Neural progenitor cell (in vitro differentiated cells): ENCODE data around the gene TRNT1. TPM values are rescaled to one million over a fixed set of nuclear protein-coding genes. Genes with fewer than 3 reads are reported as not detected.

Experiments used
- DNase-seq: peaks from one replicate; pipeline ENCODE4 v3.0.0-alpha.2; 2016; ENCODE audit warnings: low spot score
- H2AFZ ChIP-seq: fragments of 200-600 bp; sonication (generic); replicated peaks from 2 replicates; pipeline ENCODE4 v1.6.1; 2016; ENCODE audit warnings: antibody characterized with exemption
- H3F3A ChIP-seq: fragments of 200-600 bp; sonication (generic); 2 replicates; pipeline ENCODE4 v1.6.1; 2016; ENCODE audit warnings: antibody characterized with exemption, low read depth
- H3K27ac ChIP-seq: fragments of 200-600 bp; sonication (generic); 2 replicates; pipeline ENCODE4 v1.5.1; 2016; ENCODE audit warnings: mild to moderate bottlenecking
- H3K27me3 ChIP-seq: fragments of 200-600 bp; sonication (generic); 2 replicates; pipeline ENCODE4 v1.6.1; 2016; ENCODE audit warnings: mild to moderate bottlenecking, moderate library complexity
- H3K36me3 ChIP-seq: fragments of 200-600 bp; sonication (generic); 2 replicates; pipeline ENCODE4 v1.5.1; 2016
- H3K4me1 ChIP-seq: fragments of 200-600 bp; sonication (generic); 2 replicates; pipeline ENCODE4 v1.6.1; 2016; ENCODE audit warnings: mixed run types
- H3K4me2 ChIP-seq: fragments of 200-600 bp; sonication (generic); 2 replicates; pipeline ENCODE4 v1.6.1; 2016
- H3K4me3 ChIP-seq: fragments of 200-600 bp; sonication (generic); 2 replicates; pipeline ENCODE4 v1.5.1; 2016
- H3K79me2 ChIP-seq: fragments of 200-600 bp; sonication (generic); 2 replicates; pipeline ENCODE4 v1.6.1; 2016; ENCODE audit warnings: low read depth
- H3K9ac ChIP-seq: fragments of 200-600 bp; sonication (generic); 2 replicates; pipeline ENCODE4 v1.6.1; 2016
- H3K9me3 ChIP-seq: fragments of 200-600 bp; sonication (generic); 2 replicates; pipeline ENCODE4 v1.5.1; 2016; ENCODE audit warnings: low read depth
- H4K20me1 ChIP-seq: fragments of 200-600 bp; sonication (generic); 2 replicates; pipeline ENCODE4 v1.6.1; 2016; ENCODE audit warnings: low read depth
- H3K27ac Mint-ChIP-seq: 3 replicates; pipeline ENCODE4 v1.8.0; 2021; ENCODE audit warnings: mixed read lengths
- H3K27me3 Mint-ChIP-seq: 2 replicates; pipeline ENCODE4 v1.8.0; 2022; ENCODE audit warnings: low read depth, mild to moderate bottlenecking, inconsistent platforms, moderate library complexity, mixed read lengths; ENCODE audit not compliant: insufficient read depth
- H3K36me3 Mint-ChIP-seq: 3 replicates; pipeline ENCODE4 v1.8.0; 2021; ENCODE audit warnings: mixed read lengths
- H3K4me1 Mint-ChIP-seq: 3 replicates; pipeline ENCODE4 v1.8.0; 2021; ENCODE audit warnings: mixed read lengths
- H3K4me3 Mint-ChIP-seq: 3 replicates; pipeline ENCODE4 v1.8.0; 2021; ENCODE audit warnings: mild to moderate bottlenecking, moderate library complexity, mixed read lengths
- H3K9me3 Mint-ChIP-seq: 3 replicates; pipeline ENCODE4 v1.8.0; 2020; ENCODE audit warnings: mixed read lengths
- EZH2 ChIP-seq: fragments of 200-600 bp; sonication (generic); IDR thresholded peaks from 2 replicates; pipeline ENCODE4 v1.6.1; 2017; ENCODE audit warnings: antibody characterized with exemption, mild to moderate bottlenecking, moderate library complexity
- EZH2phosphoT487 ChIP-seq: fragments of 200-600 bp; sonication (generic); IDR thresholded peaks from 2 replicates; pipeline ENCODE4 v1.6.1; 2017; ENCODE audit warnings: antibody characterized with exemption
- total RNA-seq: library from RNA; depleted of rRNA; stranded (reverse); fragments of >200 nt; gene quantifications from 2 replicates; pipeline ENCODE4 v1.2.3, GENCODE V29; 2015; ENCODE audit warnings: low replicate concordance
- TF ChIP-seq, protein P1 (sequence below): fragments of 200-600 bp; sonication (generic); IDR thresholded peaks from 2 replicates; pipeline ENCODE4 v1.5.1; 2017; ENCODE audit warnings: antibody characterized with exemption, mild to moderate bottlenecking

Gene TRNT1
- total RNA-seq, 1 donor from 2014 or later: 38.8 TPM

DNA sequence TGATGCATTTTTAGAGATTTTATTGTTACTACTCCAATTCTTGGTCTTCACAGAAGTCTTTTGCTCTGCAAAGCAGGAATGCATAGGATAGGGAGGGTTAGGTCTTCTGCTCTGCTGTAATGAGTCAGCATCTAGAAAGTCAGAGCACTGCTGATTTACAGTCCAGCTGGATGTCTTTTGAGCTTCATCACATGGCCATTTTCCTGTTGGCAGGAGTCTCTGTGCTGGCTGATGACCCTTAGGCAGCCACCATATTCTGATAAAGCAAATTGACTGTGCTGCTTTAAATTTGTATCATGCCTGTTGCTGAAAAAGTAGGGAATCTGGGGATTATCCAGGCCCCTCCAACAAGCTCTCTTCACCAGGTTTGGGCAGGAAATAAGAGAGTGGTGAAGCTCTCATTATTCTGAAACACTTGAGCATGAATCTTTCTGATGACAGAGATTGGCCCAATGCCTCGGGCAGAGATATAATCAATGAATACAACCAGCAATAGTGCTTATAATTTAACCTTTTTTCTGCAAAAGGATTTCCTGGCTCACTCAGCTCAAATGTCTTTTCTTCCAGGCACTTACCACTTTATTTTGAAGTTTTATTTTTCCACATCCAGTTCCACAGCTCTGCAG is 62.5 kb downstream of the TRNT1 start:
- H2AFZ ChIP-seq: peak overlapping the region; percentile 7
- no peak for DNase-seq
- no peaks in the 10 kb centered on the region for H4K20me1 ChIP-seq
- Mint-ChIP-seq H3K4me3 (no peak overlapping the region), H3K27ac (no peak overlapping the region), H3K36me3 (no peaks in the 10 kb centered on the region), H3K27me3 (no peaks in the 10 kb centered on the region), H3K9me3 (peaks cover 18% of the 10 kb centered on the region), H3K4me1 (no peaks in the 10 kb centered on the region)
- peaks cover 36% of the 10 kb centered on the region for H3K27me3 ChIP-seq
- TF ChIP-seq, protein P1, sequence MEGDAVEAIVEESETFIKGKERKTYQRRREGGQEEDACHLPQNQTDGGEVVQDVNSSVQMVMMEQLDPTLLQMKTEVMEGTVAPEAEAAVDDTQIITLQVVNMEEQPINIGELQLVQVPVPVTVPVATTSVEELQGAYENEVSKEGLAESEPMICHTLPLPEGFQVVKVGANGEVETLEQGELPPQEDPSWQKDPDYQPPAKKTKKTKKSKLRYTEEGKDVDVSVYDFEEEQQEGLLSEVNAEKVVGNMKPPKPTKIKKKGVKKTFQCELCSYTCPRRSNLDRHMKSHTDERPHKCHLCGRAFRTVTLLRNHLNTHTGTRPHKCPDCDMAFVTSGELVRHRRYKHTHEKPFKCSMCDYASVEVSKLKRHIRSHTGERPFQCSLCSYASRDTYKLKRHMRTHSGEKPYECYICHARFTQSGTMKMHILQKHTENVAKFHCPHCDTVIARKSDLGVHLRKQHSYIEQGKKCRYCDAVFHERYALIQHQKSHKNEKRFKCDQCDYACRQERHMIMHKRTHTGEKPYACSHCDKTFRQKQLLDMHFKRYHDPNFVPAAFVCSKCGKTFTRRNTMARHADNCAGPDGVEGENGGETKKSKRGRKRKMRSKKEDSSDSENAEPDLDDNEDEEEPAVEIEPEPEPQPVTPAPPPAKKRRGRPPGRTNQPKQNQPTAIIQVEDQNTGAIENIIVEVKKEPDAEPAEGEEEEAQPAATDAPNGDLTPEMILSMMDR: no peak
- no peak for TF ChIP-seq EZH2
- TF ChIP-seq EZH2phosphoT487: no peak
- H3K9ac ChIP-seq: no peak overlapping the region
- H3K36me3 ChIP-seq: no peaks in the 10 kb centered on the region
- H3K9me3 ChIP-seq: no peaks in the 10 kb centered on the region
- H3K27ac ChIP-seq: no peak overlapping the region
- no peaks in the 10 kb centered on the region for H3F3A ChIP-seq
- no peak overlapping the region for H3K4me3 ChIP-seq
- no peaks in the 10 kb centered on the region for H3K4me1 ChIP-seq
- H3K79me2 ChIP-seq: no peaks in the 10 kb centered on the region
- H3K4me2 ChIP-seq: no peak overlapping the region

DNA sequence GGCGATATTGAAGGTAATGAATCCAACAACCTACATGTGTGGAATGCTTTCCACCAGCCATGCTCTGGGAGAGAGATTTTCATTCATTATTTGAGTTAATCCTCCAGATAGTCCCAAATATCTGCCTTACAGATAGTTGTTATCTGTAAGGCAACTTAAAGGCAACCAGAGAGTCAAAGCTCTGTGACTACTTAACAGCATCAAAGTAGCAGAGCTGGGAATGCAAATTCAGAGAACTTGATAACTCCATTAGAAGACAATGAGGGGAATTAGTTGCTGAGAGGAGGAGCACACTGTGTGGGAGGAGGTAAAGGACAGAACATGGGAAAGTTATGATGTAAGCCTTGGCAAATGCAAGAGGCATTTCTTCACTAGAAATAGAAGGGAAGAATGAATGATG is 63.2 kb downstream of the TRNT1 start:
- Mint-ChIP-seq H3K4me1 (no peaks in the 10 kb centered on the region), H3K4me3 (no peak overlapping the region), H3K9me3 (peaks cover 15% of the 10 kb centered on the region), H3K27me3 (no peaks in the 10 kb centered on the region), H3K36me3 (no peaks in the 10 kb centered on the region), H3K27ac (no peak overlapping the region)
- no peak for DNase-seq
- TF ChIP-seq EZH2phosphoT487 (no peak), EZH2 (no peak)
- TF ChIP-seq, protein P1: no peak
- Histone ChIP-seq H3K27ac (no peak overlapping the region), H3K79me2 (no peaks in the 10 kb centered on the region), H3K4me3 (no peak overlapping the region), H4K20me1 (no peaks in the 10 kb centered on the region), H3F3A (no peaks in the 10 kb centered on the region), H3K36me3 (no peaks in the 10 kb centered on the region), H3K4me2 (no peak overlapping the region), H3K4me1 (no peaks in the 10 kb centered on the region), H3K27me3 (peaks cover 29% of the 10 kb centered on the region), H3K9ac (no peak overlapping the region), H2AFZ (no peak overlapping the region), H3K9me3 (no peaks in the 10 kb centered on the region)

DNA sequence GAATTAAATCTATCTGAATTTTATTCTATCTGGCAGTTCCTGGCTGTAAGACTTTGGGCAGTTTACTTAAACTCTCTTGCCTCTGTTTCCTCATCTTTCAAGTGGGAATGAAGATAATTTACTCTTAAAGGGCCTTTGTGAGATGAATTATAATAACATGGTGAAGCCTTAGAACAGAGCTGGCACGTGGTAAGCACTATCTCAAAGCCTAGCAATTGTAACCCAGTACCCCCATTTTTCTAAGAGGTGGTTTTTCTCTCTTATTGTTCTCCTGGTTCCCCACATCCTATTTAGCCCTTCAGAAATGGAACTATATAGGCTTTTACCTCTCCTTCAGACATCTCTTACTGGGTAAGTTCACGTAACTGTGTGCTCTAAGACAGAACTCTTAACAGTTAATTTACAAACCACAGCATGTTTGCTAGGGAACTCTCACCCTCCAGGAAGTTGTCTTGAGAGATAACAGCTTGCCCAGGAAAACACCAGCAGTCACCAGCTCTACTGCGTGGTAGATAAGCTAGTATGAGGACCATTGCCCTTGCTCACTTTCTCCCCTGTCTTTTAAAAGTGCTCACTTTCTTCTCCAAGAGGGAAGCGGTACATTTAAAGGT is 65.0 kb downstream of the TRNT1 start:
- Histone ChIP-seq H3K4me3 (no peak overlapping the region), H3K9ac (no peak overlapping the region), H3K4me2 (no peak overlapping the region), H3F3A (no peaks in the 10 kb centered on the region), H4K20me1 (no peaks in the 10 kb centered on the region), H3K79me2 (no peaks in the 10 kb centered on the region), H3K4me1 (no peaks in the 10 kb centered on the region), H3K36me3 (no peaks in the 10 kb centered on the region), H3K27ac (no peak overlapping the region), H3K9me3 (no peaks in the 10 kb centered on the region), H2AFZ (no peak overlapping the region), H3K27me3 (peaks cover 23% of the 10 kb centered on the region)
- Mint-ChIP-seq H3K27me3 (no peaks in the 10 kb centered on the region), H3K27ac (no peak overlapping the region), H3K9me3 (peaks cover 4% of the 10 kb centered on the region), H3K4me3 (no peak overlapping the region), H3K36me3 (no peaks in the 10 kb centered on the region), H3K4me1 (no peaks in the 10 kb centered on the region)
- DNase-seq: no peak
- TF ChIP-seq EZH2 (no peak), EZH2phosphoT487 (no peak)
- TF ChIP-seq, protein P1: no peak
